GM12878 (cell line): ENCODE results near the gene ATP6V0C. TPM values are rescaled to one million over a fixed set of nuclear protein-coding genes. Genes with fewer than 3 reads are reported as not detected.

Source experiments
- BHLHE40 ChIP-seq, 2 experiments: fragments of 450-650 bp in 1 of 2; IDR thresholded peaks; 2 replicates each; pipeline ENCODE4 v1.6.1; 2011 to 2017; ENCODE audit warnings: low read depth in 2 of 2, borderline replicate concordance in 1 of 2, improper control_type of control experiment in 1 of 2, low read length in 1 of 2, mild to moderate bottlenecking in 1 of 2
- BMI1 ChIP-seq: fragments of 450-650 bp; IDR thresholded peaks from 2 replicates; pipeline ENCODE4 v1.6.1; 2016; ENCODE audit warnings: mild to moderate bottlenecking, moderate library complexity, borderline replicate concordance
- CHD4 ChIP-seq: fragments of 200-600 bp; sonication (generic); IDR thresholded peaks from 2 replicates; pipeline ENCODE4 v1.6.1; 2016; ENCODE audit warnings: mild to moderate bottlenecking
- CUX1 ChIP-seq: IDR thresholded peaks from 2 replicates; pipeline ENCODE4 v1.6.1; 2012; ENCODE audit warnings: improper control_type of control experiment, low read depth, low read length; ENCODE audit not compliant: insufficient replicate concordance
- EED ChIP-seq: sonication (generic); IDR thresholded peaks from 2 replicates; pipeline ENCODE4 v1.6.1; 2016; ENCODE audit warnings: antibody characterized with exemption, low read depth
- NFYA ChIP-seq: IDR thresholded peaks from 2 replicates; pipeline ENCODE4 v1.6.1; 2011; ENCODE audit warnings: low read depth, mild to moderate bottlenecking, low read length, improper control_type of control experiment, borderline replicate concordance
- NKRF ChIP-seq: fragments of 450-650 bp; conservative IDR thresholded peaks from 2 replicates; pipeline ENCODE4 v1.6.1; 2017; ENCODE audit warnings: mild to moderate bottlenecking, moderate library complexity
- PAX5 ChIP-seq: IDR thresholded peaks from 2 replicates; pipeline ENCODE4 v1.6.1; 2011; ENCODE audit warnings: low read depth, low read length, borderline replicate concordance
- RB1 ChIP-seq: fragments of 450-650 bp; formaldehyde crosslinking; IDR thresholded peaks from 2 replicates; pipeline ENCODE4 v1.6.1; 2017; ENCODE audit warnings: mild to moderate bottlenecking, borderline replicate concordance
- RELB ChIP-seq: fragments of 450-650 bp; IDR thresholded peaks from 2 replicates; pipeline ENCODE4 v1.6.1; 2017; ENCODE audit warnings: low read depth, mild to moderate bottlenecking, moderate library complexity
- SKIL ChIP-seq: fragments of 450-650 bp; IDR thresholded peaks from 2 replicates; pipeline ENCODE4 v1.6.1; 2017; ENCODE audit warnings: mild to moderate bottlenecking, low read depth, inconsistent platforms; ENCODE audit not compliant: poor library complexity, severe bottlenecking
- SRF ChIP-seq, 2 experiments: IDR thresholded peaks; 2 replicates each; pipeline ENCODE4 v1.6.1; 2011; ENCODE audit warnings: low read depth in 2 of 2, low read length in 2 of 2, mild to moderate bottlenecking in 1 of 2, moderate library complexity in 1 of 2
- WRNIP1 ChIP-seq: IDR thresholded peaks from 2 replicates; pipeline ENCODE4 v1.6.1; 2011; ENCODE audit warnings: low read depth, low read length, improper control_type of control experiment, borderline replicate concordance
- ZZZ3 ChIP-seq: IDR thresholded peaks from 2 replicates; pipeline ENCODE4 v1.6.1; 2011; ENCODE audit warnings: low read depth; ENCODE audit not compliant: control insufficient read depth, insufficient read length
- polyA plus RNA-seq, 11 experiments: library from polyadenylated mRNA; depleted of rRNA in 4 of 11; unstranded in 6 of 11; stranded (reverse) in 5 of 11; fragments of >200 nt; fragmentation: Nextera tagmentation in 4 of 11; fragmentation: Illumina TruSeq in 1 of 11; extraction: Ambion mirVana in 4 of 11; extraction: Trizol in 1 of 11; gene quantifications; 1 replicate in 1 of 11; 2 replicates in 10 of 11; pipeline versions ENCODE4 v1.2.1 to v1.2.3, GENCODE V29; 2011 to 2016; ENCODE audit warnings: inconsistent platforms in 2 of 11, missing spikeins in 2 of 11, low read depth in 1 of 11
- total RNA-seq, 4 experiments: library from RNA; depleted of rRNA in 3 of 4; stranded (reverse); fragments of >200 nt in 3 of 4; fragmentation: Illumina TruSeq in 1 of 4; extraction: Trizol in 1 of 4; gene quantifications; 2 replicates each; pipeline versions ENCODE4 v1.2.1 to v1.2.3, GENCODE V29; 2013 to 2021

Gene ATP6V0C
- total and polyA plus RNA-seq, 10 of the 15 experiments (the other 5 are each of a cell fraction or from before 2014, with no cell fraction given): 2.4 to 135 (median 18.4) TPM

GRCh38 chr16:2507052-2507659 lies 6.6 kb upstream of the ATP6V0C start (continued):
- TF ChIP-seq RB1 (no peak), ZZZ3 (no peak), EED (0 out of 2 replicates have a peak, but pooled peaks have one; percentile 23), BHLHE40 (IDR thresholded peaks at IDR 0.05; ENCODE audit: borderline replicate concordance in 1 of 2, low read depth in 2 of 2, low read length in 1 of 2) (peak; percentile 94 to 97), SKIL (no peak), RELB (peak; percentile 53), CHD4 (no peak), SRF (IDR thresholded peaks at IDR 0.05; ENCODE audit: low read depth in 2 of 2, low read length in 2 of 2) (no peak), CUX1 (no peak), PAX5 (0 out of 2 replicates have a peak, but pooled peaks have one; percentile 6), WRNIP1 (no peak), BMI1 (no peak), NKRF (no peak), NFYA (no peak)
